Measurements from ENCODE around the gene SMYD1. TPM values are rescaled to one million over a fixed set of nuclear protein-coding genes. Genes with fewer than 3 reads are reported as not detected.

SMYD1 gene
- total RNA-seq, 1 experiment from 2014 or later, result not detected

GRCh38 chr2:88098558-88098900 lies 30.9 kb downstream of the SMYD1 start:
- H2AFZ ChIP-seq (ENCODE audit: low read depth, low read length, poor library complexity, severe bottlenecking), result no peak overlapping the region
- no peaks in the 10 kb centered on the region for H3K27me3 ChIP-seq (ENCODE audit: insufficient read depth, low read length)

More at GRCh38 chr2:88098558-88098900, 30.9 kb downstream of the SMYD1 start:
- intact Hi-C loops (cut with micrococcal nuclease), result no loop called here
- Histone ChIP-seq H3K79me2 (ENCODE audit: insufficient read depth, low read length) (no peaks in the 10 kb centered on the region), H3K9ac (ENCODE audit: low read length) (no peak overlapping the region), H3K9me3 (ENCODE audit: control insufficient read depth in 1 of 2, insufficient read depth in 1 of 2, low read depth in 1 of 2, low read length in 2 of 2) (no peaks in the 10 kb centered on the region), H3K9me2 (ENCODE audit: insufficient read depth) (no peaks in the 10 kb centered on the region), H3K4me1 (ENCODE audit: control insufficient read depth in 1 of 2, insufficient read depth in 2 of 2, low read length in 2 of 2) (no peaks in the 10 kb centered on the region), H3K36me3 (ENCODE audit: control insufficient read depth in 1 of 2, insufficient read depth in 2 of 2, low read length in 2 of 2) (no peaks in the 10 kb centered on the region), H3K4me2 (ENCODE audit: low read length) (no peak overlapping the region), H3K27ac (ENCODE audit: low read depth, low read length) (no peak overlapping the region), H3K4me3 (replicated peaks in 1 of 2; ENCODE audit: low read depth in 1 of 2, low read length in 2 of 2) (no peak overlapping the region), H4K20me1 (ENCODE audit: insufficient read depth) (no peaks in the 10 kb centered on the region)
- DNase-seq (ENCODE audit: low read depth, low spot score) (no peak), ATAC-seq (no peak)
- TF ChIP-seq ZFX (IDR thresholded peaks at IDR 0.05), result no peak
- TF ChIP-seq POLR2A (IDR thresholded peaks at IDR 0.05; ENCODE audit: borderline replicate concordance, extremely low read depth, insufficient read depth, insufficient read length), result no peak
- TF ChIP-seq CEBPB (IDR thresholded peaks at IDR 0.05; ENCODE audit: low read depth), result no peak
- no peak for TF ChIP-seq EZH2phosphoT487 (IDR thresholded peaks at IDR 0.05; ENCODE audit: borderline replicate concordance)
- TF ChIP-seq YY1 (IDR thresholded peaks at IDR 0.05; ENCODE audit: extremely low read depth, insufficient replicate concordance, low read depth, low read length), result no peak
- no peak for TF ChIP-seq POLR2AphosphoS5 (IDR thresholded peaks at IDR 0.05; ENCODE audit: low read depth, low read length)
- TF ChIP-seq EZH2 (IDR thresholded peaks at IDR 0.05), result no peak
- no peak for TF ChIP-seq JUND (IDR thresholded peaks at IDR 0.05)
- TF ChIP-seq REST (IDR thresholded peaks at IDR 0.05; ENCODE audit: low read depth), result no peak
- TF ChIP-seq MAX (IDR thresholded peaks at IDR 0.05), result no peak
- no peak for TF ChIP-seq ZNF274 (IDR thresholded peaks at IDR 0.05; ENCODE audit: low read depth, low read length)
- no peak for TF ChIP-seq ELF1 (IDR thresholded peaks at IDR 0.05; ENCODE audit: borderline replicate concordance, low read depth)
- TF ChIP-seq ATF3 (IDR thresholded peaks at IDR 0.05), result no peak
- no peak for TF ChIP-seq CTCF (IDR thresholded peaks at IDR 0.05 in 2 of 3, conservative IDR thresholded peaks at IDR 0.05 in 1 of 3; ENCODE audit: borderline replicate concordance in 1 of 3, insufficient read depth in 1 of 3, low read depth in 2 of 3, low read length in 2 of 3)
- no peak for TF ChIP-seq FOSL1 (IDR thresholded peaks at IDR 0.05; ENCODE audit: low read depth)
- no peak for TF ChIP-seq TCF7L2 (IDR thresholded peaks at IDR 0.05; ENCODE audit: borderline replicate concordance, extremely low read depth, insufficient read depth, insufficient read length)
- TF ChIP-seq SRF (IDR thresholded peaks at IDR 0.05; ENCODE audit: low read depth), result no peak
- TF ChIP-seq CBX3 (IDR thresholded peaks at IDR 0.05; ENCODE audit: low read depth), result no peak
- TF ChIP-seq EGR1 (IDR thresholded peaks at IDR 0.05; ENCODE audit: low read depth), result no peak
- no peak for TF ChIP-seq SIN3A (IDR thresholded peaks at IDR 0.05; ENCODE audit: low read depth)
- ChIA-PET POLR2A (interaction anchor here (1.2 kb wide), 1 partner anchor 83 kb away, joined by 4 read pairs; the partner anchor contains the start of gene RNU2-63P), RAD21 (ENCODE audit: low non-redundant PET in 1 of 2, low total read pairs in 2 of 2, uncharacterized antibody in 2 of 2, unreplicated experiment in 2 of 2) (no interaction called here), CTCF (no interaction called here)
- no TSS peak for BruUV-seq (replicated peaks)

Measured in HCT116 (cell line).